GM13976 (cell line): ENCODE data around the gene ADIG.

Experiments used
- DNase-seq: peaks from one replicate; pipeline ENCODE4 v3.0.0; 2012; ENCODE audit warnings: low spot score
- in situ Hi-C: fragments of 300-500 bp; cut with MboI; formaldehyde crosslinking; loops from one replicate; pipeline ENCODE4 v1.12.0; 2022; ENCODE audit warnings: low sequenced_read_pairs, mixed read lengths, inconsistent platforms; ENCODE audit not compliant: unreplicated experiment
- TF ChIP-seq, protein P1 (sequence below): IDR thresholded peaks from 2 replicates; pipeline ENCODE4 v1.5.1; 2012; ENCODE audit warnings: borderline replicate concordance, mild to moderate bottlenecking; ENCODE audit not compliant: insufficient read depth; ENCODE audit errors: extremely low read depth, missing control alignments, control extremely low read depth

Gene ADIG

GRCh38 chr20:38608188-38608587 lies 27.2 kb downstream of the ADIG start:
- DNase-seq = no peak
- TF ChIP-seq, protein P1, sequence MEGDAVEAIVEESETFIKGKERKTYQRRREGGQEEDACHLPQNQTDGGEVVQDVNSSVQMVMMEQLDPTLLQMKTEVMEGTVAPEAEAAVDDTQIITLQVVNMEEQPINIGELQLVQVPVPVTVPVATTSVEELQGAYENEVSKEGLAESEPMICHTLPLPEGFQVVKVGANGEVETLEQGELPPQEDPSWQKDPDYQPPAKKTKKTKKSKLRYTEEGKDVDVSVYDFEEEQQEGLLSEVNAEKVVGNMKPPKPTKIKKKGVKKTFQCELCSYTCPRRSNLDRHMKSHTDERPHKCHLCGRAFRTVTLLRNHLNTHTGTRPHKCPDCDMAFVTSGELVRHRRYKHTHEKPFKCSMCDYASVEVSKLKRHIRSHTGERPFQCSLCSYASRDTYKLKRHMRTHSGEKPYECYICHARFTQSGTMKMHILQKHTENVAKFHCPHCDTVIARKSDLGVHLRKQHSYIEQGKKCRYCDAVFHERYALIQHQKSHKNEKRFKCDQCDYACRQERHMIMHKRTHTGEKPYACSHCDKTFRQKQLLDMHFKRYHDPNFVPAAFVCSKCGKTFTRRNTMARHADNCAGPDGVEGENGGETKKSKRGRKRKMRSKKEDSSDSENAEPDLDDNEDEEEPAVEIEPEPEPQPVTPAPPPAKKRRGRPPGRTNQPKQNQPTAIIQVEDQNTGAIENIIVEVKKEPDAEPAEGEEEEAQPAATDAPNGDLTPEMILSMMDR = no peak
- in situ Hi-C loops = no loop called here

DNA sequence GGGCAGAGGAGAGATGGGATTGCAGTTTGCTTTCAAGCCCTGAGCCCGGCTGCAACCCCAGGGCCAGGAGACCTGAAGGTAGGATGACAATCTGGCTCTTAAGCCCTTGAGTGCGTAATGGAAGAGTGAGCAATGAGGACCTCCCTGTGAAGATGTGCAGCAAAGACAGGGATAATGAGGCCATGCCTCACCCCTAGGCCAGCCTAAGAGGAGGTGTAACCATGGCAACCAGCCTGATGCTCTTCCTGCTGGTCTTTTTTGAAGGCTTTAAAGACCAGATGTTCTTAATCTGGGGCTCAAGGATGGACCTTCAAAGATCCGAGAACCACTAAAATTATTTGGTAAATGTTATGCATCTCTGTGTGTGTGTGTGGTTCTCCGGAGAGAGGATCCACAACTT lies 28.8 kb downstream of the ADIG start:
- in situ Hi-C loops = no loop called here
- no peak for DNase-seq
- TF ChIP-seq, protein P1 = no peak

DNA sequence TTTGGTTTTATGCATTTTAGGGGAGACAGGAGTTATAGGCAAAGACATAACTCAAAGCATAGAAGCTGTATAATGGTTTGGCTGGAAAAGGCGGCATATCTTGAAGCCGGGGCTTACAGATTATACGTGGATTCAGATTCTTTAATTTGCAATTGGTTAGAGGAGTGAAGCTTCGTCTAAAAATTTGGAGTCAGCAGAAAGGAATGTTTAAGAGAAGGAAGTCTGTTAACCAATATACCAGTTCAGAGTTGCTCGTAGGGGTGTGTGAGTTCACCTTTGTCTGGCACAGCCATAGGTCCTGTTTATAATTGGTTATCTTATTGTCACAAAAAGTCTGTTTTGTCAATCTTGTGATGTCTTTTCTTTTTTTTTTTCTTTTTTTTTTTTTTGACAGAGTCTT lies 29.5 kb downstream of the ADIG start:
- in situ Hi-C loops = no loop called here
- no peak for DNase-seq
- TF ChIP-seq, protein P1 = no peak

GRCh38 chr20:38612751-38613515 lies 31.9 kb downstream of the ADIG start:
- TF ChIP-seq, protein P1 = no peak
- in situ Hi-C loops = no loop called here
- no peak for DNase-seq

GRCh38 chr20:38615283-38615682 lies 34.3 kb downstream of the ADIG start:
- no peak for DNase-seq
- TF ChIP-seq, protein P1 = no peak
- in situ Hi-C loops = no loop called here

DNA sequence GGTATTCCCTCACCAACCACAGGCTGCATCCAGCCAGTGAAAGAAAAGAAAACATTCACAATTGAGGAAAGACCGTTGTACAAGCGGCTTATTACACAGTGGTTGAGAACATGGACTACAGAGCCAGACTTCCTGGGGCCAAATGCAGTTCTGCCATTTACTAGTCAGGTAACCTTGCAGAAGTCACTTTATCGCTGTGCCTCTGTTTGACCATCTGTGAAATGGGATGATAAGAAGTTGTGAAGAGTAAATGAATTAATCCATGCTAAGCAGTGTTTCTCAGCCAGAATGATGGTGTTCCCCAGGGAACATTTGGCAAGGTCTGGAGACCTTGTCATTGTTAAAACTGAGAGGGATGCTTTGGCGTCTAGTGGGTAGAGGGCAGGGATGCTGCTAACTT lies 35.5 kb downstream of the ADIG start:
- TF ChIP-seq, protein P1 = no peak

More for the DNA sequence above, 35.5 kb downstream of the ADIG start:
- in situ Hi-C loops = no loop called here
- no peak for DNase-seq
